ENCODE data around the gene SNX7. TPM values are rescaled to one million over a fixed set of nuclear protein-coding genes. Genes with fewer than 3 reads are reported as not detected.

SNX7 gene
- total and polyA plus RNA-seq, 7 experiments from 2014 or later: 0.19 to 1.3 (median 0.24) TPM; not detected in 4

DNA sequence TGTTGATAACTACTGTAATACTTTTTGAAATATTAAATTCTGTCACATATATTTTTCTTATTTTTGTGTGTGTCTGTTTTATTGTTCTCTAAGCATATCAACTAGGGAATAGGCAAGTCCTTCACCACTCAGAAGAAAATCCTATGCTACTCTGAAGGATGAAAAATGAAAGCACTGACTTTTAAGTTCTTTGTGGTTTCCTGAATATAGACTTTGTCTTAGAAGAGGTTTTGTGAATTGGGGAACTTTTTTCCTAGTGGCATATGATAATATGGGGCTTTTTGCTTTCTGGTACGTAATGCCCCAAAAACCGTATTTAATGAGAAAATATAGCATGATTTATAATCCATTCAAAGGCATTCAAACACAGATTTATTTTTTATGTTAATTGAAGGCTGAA lies 136.0 kb downstream of the SNX7 start:
- Mint-ChIP-seq H3K36me3 (no peaks in the 10 kb centered on the region), H3K4me1 (peaks cover 20 to 48% (median 32%) of the 10 kb centered on the region in 7 donors), H3K27me3 (peaks cover 0 to 8% (median 0%) of the 10 kb centered on the region in 5 donors), H3K4me3 (peak overlapping the region in 6 of 10 donors; percentile 13 to 58 (median 48)), H3K27ac (no peak overlapping the region), H3K9me3 (peaks cover 0 to 5% (median 0%) of the 10 kb centered on the region in 11 donors)
- Histone ChIP-seq H3K4me1 (ENCODE audit: control insufficient read depth in 2 of 2, insufficient read depth in 2 of 2, low read length in 2 of 2) (peaks cover 6 to 20% of the 10 kb centered on the region in 2 donors), H3K4me3 (ENCODE audit: low read length) (no peak overlapping the region), H3K27ac (ENCODE audit: low read depth, low read length) (no peak overlapping the region), H3K9me3 (ENCODE audit: control insufficient read depth in 2 of 3, low read length in 3 of 3) (no peaks in the 10 kb centered on the region), H3K36me3 (ENCODE audit: control insufficient read depth in 2 of 3, insufficient read depth in 3 of 3, low read length in 3 of 3) (no peaks in the 10 kb centered on the region), H3K27me3 (ENCODE audit: control insufficient read depth in 2 of 2, insufficient read depth in 2 of 2, low read length in 2 of 2) (no peaks in the 10 kb centered on the region)
- CTCF ChIA-PET: interaction anchor here (1.3 kb wide), 1 partner anchor 683 kb away, joined by 4 read pairs; no protein-coding TSS in a partner anchor
- POLR2A ChIA-PET: interaction anchor here (0.5 kb wide), 1 partner anchor 114 kb away, joined by 3 read pairs; no protein-coding TSS in a partner anchor
- intact Hi-C loops (cut with micrococcal nuclease): loop anchor here (2.0 to 5.0 kb wide), 3 partner anchors 40 to 90 kb away; no protein-coding TSS in a partner anchor
- ATAC-seq (peak; percentile 79), DNase-seq (peak in 7 of 9 donors; percentile 22 to 62 (median 43))

Data from naive thymus-derived CD4-positive, alpha-beta T cell (primary cell).